GM18907 (cell line): ENCODE data around the gene SRSF1.
"Not testable (repeated sequence)": the region's sequence is repeated elsewhere in the genome, so short reads cannot be mapped to it uniquely, and the experiment has no call there.

Experiments used
- ATAC-seq: cut with Tn5 transposase; IDR thresholded peaks from one replicate; pipeline ENCODE4 v1.9.1; 2021; ENCODE audit warnings: mild to moderate bottlenecking, moderate library complexity; ENCODE audit not compliant: unreplicated experiment

SRSF1 gene

GRCh38 chr17:57966875-57967274, 40.2 kb downstream of the SRSF1 start:
- no peak for ATAC-seq

- ATAC-seq: no peak
Measured at GRCh38 chr17:57966246-57966645, 40.8 kb downstream of the SRSF1 start.

GRCh38 chr17:57965521-57966160, 41.4 kb downstream of the SRSF1 start:
- ATAC-seq: no peak

- no peak for ATAC-seq
Measured at GRCh38 chr17:57963149-57963511, 43.9 kb downstream of the SRSF1 start.

- ATAC-seq: no peak
Measured at GRCh38 chr17:57962279-57963148, 44.5 kb downstream of the SRSF1 start.

GRCh38 chr17:57959929-57960328, 47.1 kb downstream of the SRSF1 start:
- no peak for ATAC-seq

GRCh38 chr17:57958391-57958790, 48.7 kb downstream of the SRSF1 start:
- not testable (repeated sequence) for ATAC-seq

GRCh38 chr17:57957886-57958285, 49.2 kb downstream of the SRSF1 start:
- ATAC-seq: no peak

GRCh38 chr17:57957120-57957850, 49.8 kb downstream of the SRSF1 start:
- ATAC-seq: no peak

- ATAC-seq: peak; percentile 67
Measured at GRCh38 chr17:57956291-57957119, 50.5 kb downstream of the SRSF1 start.

- peak; percentile 47 for ATAC-seq
Measured at GRCh38 chr17:57955183-57955931, 51.7 kb downstream of the SRSF1 start, which contains the start of gene CUEDC1. Gene CUEDC1, minus strand, starts transcription at chr17:57955412. Its CDS starts 69,848 bp downstream, at chr17:57885564.

GRCh38 chr17:57954397-57955182, 52.5 kb downstream of the SRSF1 start:
- ATAC-seq: peak; percentile 23

- no peak for ATAC-seq
Measured at GRCh38 chr17:57953705-57954396, 53.2 kb downstream of the SRSF1 start.
